DMS79 treated with DMSO at 0.1 percent for 48 hours (cell line): ENCODE measurements around the gene ATP11A.

ENCODE experiments used
- DNase-seq: peaks from one replicate; lab custom pipeline; 2025; lab: John Stamatoyannopoulos, UW

Gene ATP11A

GRCh38 chr13:112760435-112760834, 70.6 kb downstream of the ATP11A start:
- no peak for DNase-seq

- no peak for DNase-seq
Observed at GRCh38 chr13:112760931-112761330, 71.1 kb downstream of the ATP11A start.

GRCh38 chr13:112761701-112762689, 72.2 kb downstream of the ATP11A start:
- DNase-seq: peak; percentile 25

- DNase-seq: no peak
Observed at GRCh38 chr13:112762690-112763080, 72.8 kb downstream of the ATP11A start.

GRCh38 chr13:112764028-112764427, 74.2 kb downstream of the ATP11A start:
- DNase-seq: no peak

- DNase-seq: peak; percentile 100
Observed at GRCh38 chr13:112764864-112765561, 75.2 kb downstream of the ATP11A start.

GRCh38 chr13:112765731-112766130, 75.9 kb downstream of the ATP11A start:
- no peak for DNase-seq

- DNase-seq: no peak
Observed at GRCh38 chr13:112766336-112766735, 76.5 kb downstream of the ATP11A start.

GRCh38 chr13:112767506-112768471, 78.0 kb downstream of the ATP11A start:
- no peak for DNase-seq

GRCh38 chr13:112768795-112769481, 79.1 kb downstream of the ATP11A start:
- no peak for DNase-seq

- no peak for DNase-seq
Observed at GRCh38 chr13:112769615-112770014, 79.8 kb downstream of the ATP11A start.

GRCh38 chr13:112770504-112770903, 80.7 kb downstream of the ATP11A start:
- no peak for DNase-seq

- DNase-seq: no peak
Observed at GRCh38 chr13:112771139-112771876, 81.5 kb downstream of the ATP11A start.

- DNase-seq: peak; percentile 93
Observed at GRCh38 chr13:112771877-112772538, 82.2 kb downstream of the ATP11A start.

GRCh38 chr13:112772539-112772909, 82.7 kb downstream of the ATP11A start:
- peak; percentile 74 for DNase-seq

- no peak for DNase-seq
Observed at GRCh38 chr13:112772929-112773328, 83.1 kb downstream of the ATP11A start.

GRCh38 chr13:112773601-112774447, 84.0 kb downstream of the ATP11A start:
- no peak for DNase-seq

GRCh38 chr13:112774448-112774792, 84.6 kb downstream of the ATP11A start:
- no peak for DNase-seq
